Astrocyte of the cerebellum (primary cell): ENCODE results near the gene DCTN4.

Source experiments
- DNase-seq: peaks from one replicate; pipeline ENCODE4 v3.0.0-alpha.2; 2011; ENCODE audit warnings: low read depth
- H3K4me3 ChIP-seq: 2 replicates; pipeline ENCODE4 v1.5.1; 2011; ENCODE audit warnings: mild to moderate bottlenecking, low read depth, low read length, moderate library complexity
- CTCF ChIP-seq: IDR thresholded peaks from 2 replicates; pipeline ENCODE4 v1.5.1; 2012; ENCODE audit warnings: low read length, low read depth, moderate library complexity, mild to moderate bottlenecking; ENCODE audit errors: missing control alignments
- in situ Hi-C: cut with HindIII; loops from 2 replicates; pipeline ENCODE4 v1.10.0; 2017; ENCODE audit warnings: low sequenced_read_pairs

Gene DCTN4

GRCh38 chr5:150659360-150660107 is 99.3 kb downstream of the DCTN4 start:
- TF ChIP-seq CTCF: no peak
- in situ Hi-C loops: loop anchor here (5.0 to 25.0 kb wide), 2 partner anchors 102 to 197 kb away; no protein-coding TSS in a partner anchor
- DNase-seq: no peak
- no peak overlapping the region for H3K4me3 ChIP-seq

- no peak for TF ChIP-seq CTCF
- in situ Hi-C loops: loop anchor here (5.0 to 25.0 kb wide), 2 partner anchors 101 to 196 kb away; no protein-coding TSS in a partner anchor
- no peak for DNase-seq
- no peak overlapping the region for H3K4me3 ChIP-seq
Observed at GRCh38 chr5:150658699-150659265, 100.0 kb downstream of the DCTN4 start.
